Liver (tissue), 9 donors: ENCODE results near the gene FANCF. TPM values are rescaled to one million over a fixed set of nuclear protein-coding genes. Genes with fewer than 3 reads are reported as not detected.

Source experiments
- DNase-seq: peaks from one replicate; pipeline ENCODE4 v3.0.0-alpha.2; 2017; ENCODE audit warnings: low spot score
- H3K27ac ChIP-seq, 2 donors: one replicate each; pipeline ENCODE4 v1.7.0; 2013; ENCODE audit warnings: inconsistent platforms in 2 of 2, low read length in 2 of 2, control low read depth in 1 of 2, low read depth in 1 of 2, mild to moderate bottlenecking in 1 of 2
- H3K27me3 ChIP-seq, 4 donors: one replicate each; pipeline versions ENCODE4 v1.6.1 to v1.7.0; 2013; ENCODE audit warnings: low read length in 3 of 4, inconsistent platforms in 1 of 4, mild to moderate bottlenecking in 1 of 4, moderate library complexity in 1 of 4; ENCODE audit not compliant: control insufficient read depth in 4 of 4, insufficient read depth in 4 of 4
- H3K36me3 ChIP-seq, 4 donors: one replicate each; pipeline versions ENCODE4 v1.6.1 to v1.7.0; 2013; ENCODE audit warnings: low read length in 3 of 4, mild to moderate bottlenecking in 3 of 4, low read depth in 1 of 4, moderate library complexity in 1 of 4; ENCODE audit not compliant: control insufficient read depth in 4 of 4, insufficient read depth in 3 of 4
- H3K4me1 ChIP-seq, 4 donors: one replicate each; pipeline versions ENCODE4 v1.6.1 to v1.7.0; 2013; ENCODE audit warnings: low read length in 3 of 4, mild to moderate bottlenecking in 3 of 4, moderate library complexity in 1 of 4; ENCODE audit not compliant: control insufficient read depth in 4 of 4, insufficient read depth in 4 of 4
- H3K4me3 ChIP-seq, 3 donors: one replicate each; pipeline versions ENCODE4 v1.6.1 to v1.7.0; 2013; ENCODE audit warnings: low read length in 3 of 3, control low read depth in 1 of 3, low read depth in 1 of 3, mild to moderate bottlenecking in 1 of 3
- H3K9ac ChIP-seq, 2 donors: one replicate each; pipeline ENCODE4 v1.7.0; 2013; ENCODE audit warnings: low read length in 2 of 2, mild to moderate bottlenecking in 2 of 2, moderate library complexity in 2 of 2, control low read depth in 1 of 2, low read depth in 1 of 2
- H3K9me3 ChIP-seq, 4 donors: one replicate each; pipeline versions ENCODE4 v1.6.1 to v1.7.0; 2013; ENCODE audit warnings: low read length in 3 of 4; ENCODE audit not compliant: control insufficient read depth in 4 of 4
- EGR1 ChIP-seq, 2 donors: IDR thresholded peaks; 2 replicates each; pipeline ENCODE4 v1.6.1; 2016 to 2018; ENCODE audit warnings: antibody characterized with exemption in 2 of 2, low read depth in 2 of 2
- FOXA1 ChIP-seq: IDR thresholded peaks from 2 replicates; pipeline ENCODE4 v1.6.1; 2016; ENCODE audit warnings: antibody characterized with exemption
- FOXA2 ChIP-seq: IDR thresholded peaks from 2 replicates; pipeline ENCODE4 v1.6.1; 2016; ENCODE audit warnings: antibody characterized with exemption
- GABPA ChIP-seq, 2 donors: IDR thresholded peaks in 1 of 2; conservative IDR thresholded peaks in 1 of 2; 2 replicates each; pipeline ENCODE4 v1.6.1; 2016; ENCODE audit warnings: antibody characterized with exemption in 2 of 2, mild to moderate bottlenecking in 1 of 2, moderate library complexity in 1 of 2
- HNF4A ChIP-seq, 2 donors: conservative IDR thresholded peaks; 2 replicates each; pipeline ENCODE4 v1.6.1; 2016; ENCODE audit warnings: antibody characterized with exemption in 2 of 2, mild to moderate bottlenecking in 2 of 2
- HNF4G ChIP-seq: IDR thresholded peaks from 2 replicates; pipeline ENCODE4 v1.6.1; 2016; ENCODE audit warnings: antibody characterized with exemption
- JUND ChIP-seq, 2 donors: IDR thresholded peaks; 2 replicates each; pipeline ENCODE4 v1.6.1; 2016; ENCODE audit warnings: antibody characterized with exemption in 2 of 2
- NR2F2 ChIP-seq: IDR thresholded peaks from 2 replicates; pipeline ENCODE4 v1.6.1; 2016; ENCODE audit warnings: antibody characterized with exemption
- RAD21 ChIP-seq, 2 donors: IDR thresholded peaks; 2 replicates each; pipeline ENCODE4 v1.6.1; 2016; ENCODE audit warnings: antibody characterized with exemption in 2 of 2, mild to moderate bottlenecking in 2 of 2
- RXRA ChIP-seq, 2 donors: IDR thresholded peaks; 2 replicates each; pipeline ENCODE4 v1.6.1; 2017 to 2018; ENCODE audit warnings: antibody characterized with exemption in 2 of 2, mild to moderate bottlenecking in 1 of 2
- SP1 ChIP-seq: IDR thresholded peaks from 2 replicates; pipeline ENCODE4 v1.6.1; 2018; ENCODE audit warnings: antibody characterized with exemption, mild to moderate bottlenecking
- TAF1 ChIP-seq: conservative IDR thresholded peaks from 2 replicates; pipeline ENCODE4 v1.6.1; 2016; ENCODE audit warnings: antibody characterized with exemption, mild to moderate bottlenecking
- YY1 ChIP-seq: IDR thresholded peaks from 2 replicates; pipeline ENCODE4 v1.6.1; 2016; ENCODE audit warnings: antibody characterized with exemption, mild to moderate bottlenecking
- ZBTB33 ChIP-seq: IDR thresholded peaks from 2 replicates; pipeline ENCODE4 v1.6.1; 2016; ENCODE audit warnings: antibody characterized with exemption
- WGBS: extraction: QIAGEN DNeasy Blood & Tissue Kit; methylation state at CpG from one replicate; pipeline ENCODE4 v1.1.7; 2013; 5-methylcytosine and 5-hydroxymethylcytosine counted together
- polyA plus RNA-seq, 2 donors: library from polyadenylated mRNA; stranded (reverse) in 1 of 2; unstranded in 1 of 2; fragments of 200-250 nt in 1 of 2; fragments of >200 nt in 1 of 2; fragmentation: Nextera tagmentation in 1 of 2; extraction: Ambion mirVana in 1 of 2; gene quantifications; one replicate each; pipeline versions ENCODE4 v1.2.1 to v1.2.3, GENCODE V29; 2013 to 2015
- total RNA-seq, 2 donors: library from RNA; depleted of rRNA; stranded (reverse); fragments of >200 nt; gene quantifications; one replicate each; pipeline ENCODE4 v1.2.3, GENCODE V29; 2014
- TF ChIP-seq, protein P1 (sequence below): IDR thresholded peaks from 2 replicates; pipeline ENCODE4 v1.6.1; 2016; ENCODE audit warnings: antibody characterized with exemption
- TF ChIP-seq, protein P2 (sequence below): fragments of 150-350 bp; IDR thresholded peaks from 2 replicates; pipeline ENCODE4 v1.5.1; 2017; ENCODE audit warnings: improper control_type of control experiment, low read depth, low read length; ENCODE audit not compliant: missing input control
- TF ChIP-seq, protein P3 (sequence below): IDR thresholded peaks from 2 replicates; pipeline ENCODE4 v1.6.1; 2016; ENCODE audit warnings: antibody characterized with exemption
- TF ChIP-seq, protein P4 (sequence below): IDR thresholded peaks from 2 replicates; pipeline ENCODE4 v1.6.1; 2016; ENCODE audit warnings: antibody characterized with exemption, mild to moderate bottlenecking
- donor health status: healthy.
- donor health status: healthy.
- donor health status: healthy.
- donor health status: healthy.
- donor health status: healthy.

FANCF gene
- total and polyA plus RNA-seq, 4 donors: 4.6 to 5.9 (median 5.1) TPM

DNA sequence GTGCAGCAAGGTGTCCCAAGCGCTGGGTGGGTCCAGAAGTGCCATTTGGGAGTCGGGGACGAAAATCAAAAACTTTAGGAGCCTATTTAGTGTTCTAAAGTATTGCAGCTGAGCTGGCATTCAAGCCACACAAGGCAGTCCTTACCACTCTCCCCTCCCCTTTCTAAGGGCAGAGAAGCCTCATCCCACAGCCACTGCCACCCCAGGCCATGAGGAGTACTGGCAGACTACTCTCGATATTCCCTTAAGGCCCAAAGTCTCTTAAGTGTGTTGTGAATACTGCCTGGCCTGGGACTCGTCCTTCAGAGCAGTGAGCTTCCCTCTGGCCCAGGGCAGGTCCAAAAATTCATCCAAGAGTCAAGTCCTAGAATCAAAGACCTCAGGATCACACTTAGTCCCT, 7.8 kb downstream of the FANCF start:
- H3K27me3 ChIP-seq: no peaks in the 10 kb centered on the region
- no peak overlapping the region for H3K4me3 ChIP-seq
- H3K4me1 ChIP-seq: peaks cover 0 to 1% (median 0%) of the 10 kb centered on the region in 4 donors
- peaks cover 0 to 3% (median 0%) of the 10 kb centered on the region in 4 donors for H3K9me3 ChIP-seq
- H3K9ac ChIP-seq: no peak overlapping the region
- WGBS: 92% methylated on average over 5 of the region's 5 CpGs
- TF ChIP-seq HNF4A (conservative IDR thresholded peaks at IDR 0.05) (no peak), RAD21 (IDR thresholded peaks at IDR 0.05) (no peak), HNF4G (no peak), GABPA (IDR thresholded peaks at IDR 0.05 in 1 of 2, conservative IDR thresholded peaks at IDR 0.05 in 1 of 2) (no peak)
- DNase-seq: no peak
- peaks cover 0 to 2% (median 0%) of the 10 kb centered on the region in 4 donors for H3K36me3 ChIP-seq
- no peak overlapping the region for H3K27ac ChIP-seq

- no peak overlapping the region for H3K9ac ChIP-seq
- H3K4me1 ChIP-seq: no peaks in the 10 kb centered on the region
- H3K4me3 ChIP-seq: no peak overlapping the region
- H3K36me3 ChIP-seq: no peaks in the 10 kb centered on the region
- 58% methylated on average over 1 of the region's 1 CpG for WGBS
- no peak overlapping the region for H3K27ac ChIP-seq
- H3K27me3 ChIP-seq: no peaks in the 10 kb centered on the region
- H3K9me3 ChIP-seq: no peaks in the 10 kb centered on the region
- DNase-seq: no peak
- no peak for TF ChIP-seq JUND (IDR thresholded peaks at IDR 0.05)
- TF ChIP-seq NR2F2: no peak
- no peak for TF ChIP-seq YY1
- TF ChIP-seq HNF4A (conservative IDR thresholded peaks at IDR 0.05): no peak
- no peak for TF ChIP-seq TAF1
- no peak for TF ChIP-seq HNF4G
- TF ChIP-seq GABPA (IDR thresholded peaks at IDR 0.05 in 1 of 2, conservative IDR thresholded peaks at IDR 0.05 in 1 of 2): no peak
- TF ChIP-seq RXRA (IDR thresholded peaks at IDR 0.05): no peak
- TF ChIP-seq SP1: no peak
- TF ChIP-seq, protein P1, sequence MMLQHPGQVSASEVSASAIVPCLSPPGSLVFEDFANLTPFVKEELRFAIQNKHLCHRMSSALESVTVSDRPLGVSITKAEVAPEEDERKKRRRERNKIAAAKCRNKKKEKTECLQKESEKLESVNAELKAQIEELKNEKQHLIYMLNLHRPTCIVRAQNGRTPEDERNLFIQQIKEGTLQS: no peak
- TF ChIP-seq FOXA2: no peak
- TF ChIP-seq, protein P2, sequence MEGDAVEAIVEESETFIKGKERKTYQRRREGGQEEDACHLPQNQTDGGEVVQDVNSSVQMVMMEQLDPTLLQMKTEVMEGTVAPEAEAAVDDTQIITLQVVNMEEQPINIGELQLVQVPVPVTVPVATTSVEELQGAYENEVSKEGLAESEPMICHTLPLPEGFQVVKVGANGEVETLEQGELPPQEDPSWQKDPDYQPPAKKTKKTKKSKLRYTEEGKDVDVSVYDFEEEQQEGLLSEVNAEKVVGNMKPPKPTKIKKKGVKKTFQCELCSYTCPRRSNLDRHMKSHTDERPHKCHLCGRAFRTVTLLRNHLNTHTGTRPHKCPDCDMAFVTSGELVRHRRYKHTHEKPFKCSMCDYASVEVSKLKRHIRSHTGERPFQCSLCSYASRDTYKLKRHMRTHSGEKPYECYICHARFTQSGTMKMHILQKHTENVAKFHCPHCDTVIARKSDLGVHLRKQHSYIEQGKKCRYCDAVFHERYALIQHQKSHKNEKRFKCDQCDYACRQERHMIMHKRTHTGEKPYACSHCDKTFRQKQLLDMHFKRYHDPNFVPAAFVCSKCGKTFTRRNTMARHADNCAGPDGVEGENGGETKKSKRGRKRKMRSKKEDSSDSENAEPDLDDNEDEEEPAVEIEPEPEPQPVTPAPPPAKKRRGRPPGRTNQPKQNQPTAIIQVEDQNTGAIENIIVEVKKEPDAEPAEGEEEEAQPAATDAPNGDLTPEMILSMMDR: no peak
- no peak for TF ChIP-seq FOXA1
- TF ChIP-seq EGR1 (IDR thresholded peaks at IDR 0.05; ENCODE audit: low read depth in 2 of 2): no peak
- TF ChIP-seq, protein P3, sequence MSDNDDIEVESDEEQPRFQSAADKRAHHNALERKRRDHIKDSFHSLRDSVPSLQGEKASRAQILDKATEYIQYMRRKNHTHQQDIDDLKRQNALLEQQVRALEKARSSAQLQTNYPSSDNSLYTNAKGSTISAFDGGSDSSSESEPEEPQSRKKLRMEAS: no peak
- no peak for TF ChIP-seq ZBTB33
- TF ChIP-seq, protein P4, sequence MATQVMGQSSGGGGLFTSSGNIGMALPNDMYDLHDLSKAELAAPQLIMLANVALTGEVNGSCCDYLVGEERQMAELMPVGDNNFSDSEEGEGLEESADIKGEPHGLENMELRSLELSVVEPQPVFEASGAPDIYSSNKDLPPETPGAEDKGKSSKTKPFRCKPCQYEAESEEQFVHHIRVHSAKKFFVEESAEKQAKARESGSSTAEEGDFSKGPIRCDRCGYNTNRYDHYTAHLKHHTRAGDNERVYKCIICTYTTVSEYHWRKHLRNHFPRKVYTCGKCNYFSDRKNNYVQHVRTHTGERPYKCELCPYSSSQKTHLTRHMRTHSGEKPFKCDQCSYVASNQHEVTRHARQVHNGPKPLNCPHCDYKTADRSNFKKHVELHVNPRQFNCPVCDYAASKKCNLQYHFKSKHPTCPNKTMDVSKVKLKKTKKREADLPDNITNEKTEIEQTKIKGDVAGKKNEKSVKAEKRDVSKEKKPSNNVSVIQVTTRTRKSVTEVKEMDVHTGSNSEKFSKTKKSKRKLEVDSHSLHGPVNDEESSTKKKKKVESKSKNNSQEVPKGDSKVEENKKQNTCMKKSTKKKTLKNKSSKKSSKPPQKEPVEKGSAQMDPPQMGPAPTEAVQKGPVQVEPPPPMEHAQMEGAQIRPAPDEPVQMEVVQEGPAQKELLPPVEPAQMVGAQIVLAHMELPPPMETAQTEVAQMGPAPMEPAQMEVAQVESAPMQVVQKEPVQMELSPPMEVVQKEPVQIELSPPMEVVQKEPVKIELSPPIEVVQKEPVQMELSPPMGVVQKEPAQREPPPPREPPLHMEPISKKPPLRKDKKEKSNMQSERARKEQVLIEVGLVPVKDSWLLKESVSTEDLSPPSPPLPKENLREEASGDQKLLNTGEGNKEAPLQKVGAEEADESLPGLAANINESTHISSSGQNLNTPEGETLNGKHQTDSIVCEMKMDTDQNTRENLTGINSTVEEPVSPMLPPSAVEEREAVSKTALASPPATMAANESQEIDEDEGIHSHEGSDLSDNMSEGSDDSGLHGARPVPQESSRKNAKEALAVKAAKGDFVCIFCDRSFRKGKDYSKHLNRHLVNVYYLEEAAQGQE: no peak
- TF ChIP-seq RAD21 (IDR thresholded peaks at IDR 0.05): no peak
Measured at GRCh38 chr11:22603933-22604332, 21.7 kb downstream of the FANCF start.
